Lower leg skin (tissue), 4 donors: ENCODE measurements around the gene ERVMER34-1. TPM values are rescaled to one million over a fixed set of nuclear protein-coding genes. Genes with fewer than 3 reads are reported as not detected.
A peak's percentile ranks its signal among the peaks of the same experiment; 100 is the strongest.

Experiments
- DNase-seq, 2 donors: peaks; one replicate each; pipeline ENCODE4 v3.0.0-alpha.2; 2019; ENCODE audit warnings: low spot score in 2 of 2
- H3K4me3 ChIP-seq: fragments of 200-600 bp; sonication (generic); 2 replicates; pipeline ENCODE4 v1.5.1; 2017; ENCODE audit warnings: mild to moderate bottlenecking, low read depth; ENCODE audit not compliant: poor library complexity, severe bottlenecking
- POLR2A ChIP-seq, 2 donors: fragments of 450-650 bp; IDR thresholded peaks; one replicate each; pipeline ENCODE4 v1.6.1; 2016 to 2017; ENCODE audit warnings: antibody characterized with exemption in 2 of 2, mild to moderate bottlenecking in 1 of 2, moderate library complexity in 1 of 2
- WGBS, 2 donors: methylation state at CpG; one replicate each; pipeline ENCODE4 v1.1.5; 2018; 5-methylcytosine and 5-hydroxymethylcytosine counted together
- intact Hi-C: fragments of 100-400 bp; cut with DNase I; formaldehyde crosslinking; loops from one replicate; pipeline ENCODE4 v1.15.0; 2023; ENCODE audit warnings: low total_unique reads
- total RNA-seq, 4 donors: library from RNA; depleted of rRNA; stranded (reverse); fragments of >200 nt; gene quantifications; one replicate each; pipeline ENCODE4 v1.1.0, GENCODE V29; 2016
- TF ChIP-seq, protein P1 (sequence below), 3 donors: fragments of 450-650 bp; IDR thresholded peaks; one replicate each; pipeline ENCODE4 v1.5.1; 2016; ENCODE audit warnings: antibody characterized with exemption in 3 of 3, mild to moderate bottlenecking in 3 of 3, moderate library complexity in 2 of 3

The ERVMER34-1 gene
- total RNA-seq, 4 donors from 2014 or later: 0.08 to 1.3 (median 0.94) TPM; not detected in 1

DNA sequence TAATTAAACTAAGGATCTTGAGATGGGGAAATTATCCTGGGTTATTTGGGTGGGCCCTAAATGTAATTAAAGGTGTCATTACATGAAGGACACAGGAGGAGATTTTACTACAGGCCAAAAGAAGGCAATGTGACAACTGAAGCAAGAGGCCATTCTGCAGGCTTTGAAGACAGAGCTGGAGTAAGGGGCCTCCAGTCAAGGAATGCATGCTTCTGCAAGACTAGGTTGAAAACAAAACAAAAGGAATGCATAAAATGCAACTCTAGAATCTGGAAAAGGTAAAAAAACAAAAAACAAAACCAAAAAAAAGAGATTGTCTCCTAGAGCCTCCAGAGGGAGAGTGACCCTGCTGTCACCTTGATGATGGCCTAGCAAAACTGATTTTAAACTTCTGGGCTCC, 21.6 kb downstream of the ERVMER34-1 start:
- no peak overlapping the region for H3K4me3 ChIP-seq
- no peak for TF ChIP-seq POLR2A (IDR thresholded peaks at IDR 0.05)
- TF ChIP-seq, protein P1, sequence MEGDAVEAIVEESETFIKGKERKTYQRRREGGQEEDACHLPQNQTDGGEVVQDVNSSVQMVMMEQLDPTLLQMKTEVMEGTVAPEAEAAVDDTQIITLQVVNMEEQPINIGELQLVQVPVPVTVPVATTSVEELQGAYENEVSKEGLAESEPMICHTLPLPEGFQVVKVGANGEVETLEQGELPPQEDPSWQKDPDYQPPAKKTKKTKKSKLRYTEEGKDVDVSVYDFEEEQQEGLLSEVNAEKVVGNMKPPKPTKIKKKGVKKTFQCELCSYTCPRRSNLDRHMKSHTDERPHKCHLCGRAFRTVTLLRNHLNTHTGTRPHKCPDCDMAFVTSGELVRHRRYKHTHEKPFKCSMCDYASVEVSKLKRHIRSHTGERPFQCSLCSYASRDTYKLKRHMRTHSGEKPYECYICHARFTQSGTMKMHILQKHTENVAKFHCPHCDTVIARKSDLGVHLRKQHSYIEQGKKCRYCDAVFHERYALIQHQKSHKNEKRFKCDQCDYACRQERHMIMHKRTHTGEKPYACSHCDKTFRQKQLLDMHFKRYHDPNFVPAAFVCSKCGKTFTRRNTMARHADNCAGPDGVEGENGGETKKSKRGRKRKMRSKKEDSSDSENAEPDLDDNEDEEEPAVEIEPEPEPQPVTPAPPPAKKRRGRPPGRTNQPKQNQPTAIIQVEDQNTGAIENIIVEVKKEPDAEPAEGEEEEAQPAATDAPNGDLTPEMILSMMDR (IDR thresholded peaks at IDR 0.05): no peak
- intact Hi-C loops: no loop called here
- no peak for DNase-seq

DNA sequence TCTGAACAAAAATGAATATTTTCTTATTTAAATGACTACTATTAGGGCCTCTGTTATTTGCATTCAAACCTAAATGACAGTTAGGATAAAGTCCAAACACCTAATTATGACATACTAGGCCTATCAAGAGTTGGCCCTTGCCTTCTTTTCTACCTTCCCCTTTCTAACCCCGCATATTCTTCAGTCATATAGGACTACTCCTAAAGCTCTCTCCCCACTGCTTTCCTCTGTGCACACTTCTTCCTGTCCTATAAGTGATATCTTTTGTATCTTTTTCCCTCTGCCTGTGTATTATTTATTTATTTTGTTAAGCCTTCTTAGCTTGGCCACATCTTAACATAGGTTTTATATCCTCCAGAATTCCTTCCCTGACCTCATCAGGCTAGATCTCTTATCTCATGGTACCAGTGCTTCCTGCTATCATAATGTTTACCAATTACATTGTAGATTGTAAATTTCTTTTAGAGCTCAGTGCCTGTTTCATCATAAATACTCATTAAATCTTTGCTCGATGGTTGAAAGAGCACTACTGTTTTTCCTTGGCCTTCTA, 22.5 kb downstream of the ERVMER34-1 start:
- no peak for DNase-seq
- WGBS, 2 donors: 82 to 85% methylated on average over 2 of the region's 2 CpGs
- H3K4me3 ChIP-seq: no peak overlapping the region
- intact Hi-C loops: no loop called here
- TF ChIP-seq, protein P1 (IDR thresholded peaks at IDR 0.05): no peak
- TF ChIP-seq POLR2A (IDR thresholded peaks at IDR 0.05): no peak

DNA sequence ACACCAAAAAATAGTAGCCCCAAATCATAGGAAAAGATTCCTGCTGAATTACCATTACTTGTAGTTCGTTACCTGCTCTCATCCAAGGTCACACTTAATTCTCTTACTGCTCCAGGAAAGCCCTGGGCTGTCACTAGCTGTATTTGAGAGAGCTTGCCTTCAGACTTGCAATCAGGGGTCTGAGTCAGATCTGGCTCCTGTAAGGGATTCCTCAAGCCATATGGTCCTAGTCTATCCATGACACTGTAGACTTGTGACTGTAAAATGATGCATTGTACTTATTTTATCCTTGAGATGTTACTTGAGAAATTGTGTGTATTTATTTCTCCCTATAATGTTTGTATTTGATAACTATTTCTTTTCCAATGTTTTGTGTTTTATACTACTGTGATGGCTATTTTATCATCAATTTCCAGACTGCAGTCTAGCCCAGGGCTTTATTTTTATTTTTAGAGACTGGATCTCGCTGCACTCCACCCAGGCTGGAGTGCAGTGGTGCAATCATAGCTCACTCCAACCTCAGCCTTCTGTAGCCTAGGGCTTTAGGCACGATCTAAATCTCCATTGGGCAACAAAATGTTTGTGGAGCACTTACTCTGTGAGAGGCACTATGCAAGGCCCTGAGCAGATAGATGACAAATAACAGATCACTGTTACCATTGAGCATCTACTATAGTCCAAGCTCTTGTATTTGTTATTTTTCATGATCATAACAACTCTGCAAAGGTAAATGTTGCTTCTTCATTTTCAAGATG, 24.2 kb downstream of the ERVMER34-1 start:
- TF ChIP-seq, protein P1 (IDR thresholded peaks at IDR 0.05): no peak
- TF ChIP-seq POLR2A (IDR thresholded peaks at IDR 0.05): no peak
- WGBS, 2 donors: 63 to 71% methylated on average over 3 of the region's 3 CpGs
- no peak overlapping the region for H3K4me3 ChIP-seq
- intact Hi-C loops: no loop called here
- no peak for DNase-seq

DNA sequence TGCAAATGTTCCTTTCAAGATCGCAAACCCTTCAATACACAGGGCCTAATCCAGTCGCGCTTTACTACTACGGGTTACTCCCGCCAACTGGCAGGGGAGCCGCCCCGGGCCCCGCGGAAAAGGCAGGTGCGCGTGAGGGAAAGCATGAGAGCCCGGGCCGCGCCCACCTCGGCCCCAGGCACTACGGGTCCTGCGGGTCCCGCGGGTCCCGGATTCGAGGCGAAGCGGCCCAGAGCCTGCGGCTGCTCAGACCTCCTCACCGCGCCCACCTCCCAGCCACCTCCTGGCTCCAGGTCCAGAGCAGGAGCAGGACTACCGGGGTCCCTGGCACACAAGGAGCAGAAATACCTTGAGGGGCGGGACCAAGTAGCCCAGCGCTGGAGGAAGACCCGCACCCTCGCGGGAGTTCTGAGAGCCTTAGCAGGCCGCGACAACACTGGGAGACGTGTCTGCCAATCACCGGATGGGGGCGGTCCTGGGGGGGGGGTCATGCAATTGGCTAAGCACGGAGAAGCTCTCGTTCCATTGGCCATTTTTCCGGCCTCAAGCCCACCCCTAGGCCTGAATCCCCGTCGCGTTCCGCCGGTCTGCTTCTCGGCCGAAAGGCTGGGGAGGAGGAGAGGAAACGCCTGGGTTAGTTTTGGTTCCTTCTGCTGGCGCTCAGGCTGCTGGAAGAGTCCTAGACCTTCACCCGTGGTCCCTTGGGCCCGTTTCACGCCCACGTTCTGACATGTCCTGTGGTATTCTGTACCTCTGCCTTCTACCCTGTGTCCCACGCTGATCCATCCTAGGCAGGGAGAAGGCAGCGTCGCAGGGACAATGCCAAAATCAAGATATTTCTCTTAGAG, 29.0 kb downstream of the ERVMER34-1 start:
- 1% methylated on average over 48 to 54 of the region's 56 CpGs for WGBS, 2 donors
- DNase-seq: peak; percentile 93 to 98
- TF ChIP-seq, protein P1 (IDR thresholded peaks at IDR 0.05): no peak
- TF ChIP-seq POLR2A (IDR thresholded peaks at IDR 0.05): no peak
- peak overlapping the region; percentile 57 for H3K4me3 ChIP-seq
- intact Hi-C loops: no loop called here

DNA sequence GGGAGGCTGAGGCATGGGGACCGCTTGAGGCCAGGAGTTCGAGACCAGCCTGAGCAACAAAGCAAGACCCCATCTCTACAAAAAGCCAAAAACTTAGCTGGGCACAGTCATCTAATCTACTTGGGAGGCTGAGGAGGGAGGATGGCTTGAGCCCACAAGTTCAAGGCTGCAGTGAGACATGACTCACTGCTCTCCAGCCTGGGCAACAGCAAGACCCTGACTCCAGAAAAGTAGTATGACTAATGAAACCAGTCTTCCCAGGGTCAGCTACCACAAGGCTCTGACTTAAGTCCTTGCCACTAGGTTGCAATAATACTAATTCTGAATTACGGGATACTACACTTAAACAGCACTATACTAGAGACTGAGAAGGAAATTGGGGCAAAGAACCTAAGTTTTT, 33.1 kb downstream of the ERVMER34-1 start:
- H3K4me3 ChIP-seq: no peak overlapping the region
- TF ChIP-seq POLR2A (IDR thresholded peaks at IDR 0.05): no peak
- TF ChIP-seq, protein P1 (IDR thresholded peaks at IDR 0.05): no peak
- no peak for DNase-seq
- intact Hi-C loops: loop anchor here (10.0 kb wide), 1 partner anchor 63 kb away; the partner anchor contains the start of gene USP46
- 93 to 96% methylated on average over 3 of the region's 3 CpGs for WGBS, 2 donors
